SK-N-SH treated with all-trans-retinoic acid at 6 μM for 48 hours (cell line): ENCODE measurements around the gene RHBDL3.

Experiments
- ATAC-seq: fragments of 200-7000 bp; cut with Tn5 transposase; 3 replicates; pipeline ENCODE4 v1.9.1; 2020; ENCODE audit warnings: mild to moderate bottlenecking, moderate library complexity
- ARNTL ChIP-seq: fragments of 450-650 bp; formaldehyde crosslinking; IDR thresholded peaks from 2 replicates; pipeline ENCODE4 v1.5.0; 2020; ENCODE audit warnings: low read depth, mild to moderate bottlenecking, moderate library complexity, borderline replicate concordance
- BACH2 ChIP-seq: fragments of 250-450 bp; sonication (Bioruptor Pico); IDR thresholded peaks from 2 replicates; pipeline ENCODE4 v1.9.0; 2021; ENCODE audit warnings: mild to moderate bottlenecking, borderline replicate concordance
- CREB5 ChIP-seq: fragments of 250-450 bp; sonication (Bioruptor Pico); IDR thresholded peaks from 2 replicates; pipeline ENCODE4 v1.5.1; 2020; ENCODE audit warnings: low read depth, mild to moderate bottlenecking, moderate library complexity
- CSDC2 ChIP-seq: fragments of 250-450 bp; sonication (Bioruptor Pico); IDR thresholded peaks from 2 replicates; pipeline ENCODE4 v1.5.0; 2020; ENCODE audit warnings: mild to moderate bottlenecking, moderate library complexity
- CSRNP3 ChIP-seq: fragments of 250-450 bp; sonication (Bioruptor Pico); IDR thresholded peaks from 2 replicates; pipeline ENCODE4 v1.5.1; 2021; ENCODE audit warnings: mild to moderate bottlenecking, moderate library complexity
- ESRRG ChIP-seq: fragments of 250-450 bp; sonication (Bioruptor Pico); IDR thresholded peaks from 2 replicates; pipeline ENCODE4 v1.6.1; 2021; ENCODE audit warnings: mild to moderate bottlenecking
- OSR1 ChIP-seq: fragments of 250-450 bp; sonication (Bioruptor Pico); IDR thresholded peaks from 2 replicates; pipeline ENCODE4 v1.8.0; 2022; ENCODE audit warnings: moderate library complexity, mild to moderate bottlenecking, inconsistent platforms
- PATZ1 ChIP-seq: fragments of 250-450 bp; sonication (Bioruptor Pico); IDR thresholded peaks from 2 replicates; pipeline ENCODE4 v1.8.0; 2020; ENCODE audit warnings: mild to moderate bottlenecking, moderate library complexity, borderline replicate concordance
- POU6F1 ChIP-seq: fragments of 250-450 bp; sonication (Bioruptor Pico); IDR thresholded peaks from 2 replicates; pipeline ENCODE4 v1.8.0; 2021; ENCODE audit warnings: low read depth, mild to moderate bottlenecking, moderate library complexity, borderline replicate concordance
- PPARA ChIP-seq: fragments of 250-450 bp; sonication (Bioruptor Pico); IDR thresholded peaks from 2 replicates; pipeline ENCODE4 v1.5.0; 2020; ENCODE audit warnings: mild to moderate bottlenecking, borderline replicate concordance
- RARB ChIP-seq: fragments of 250-450 bp; sonication (Bioruptor Pico); IDR thresholded peaks from 2 replicates; pipeline ENCODE4 v1.8.0; 2021; ENCODE audit warnings: mild to moderate bottlenecking, moderate library complexity
- SNAI2 ChIP-seq: fragments of 250-450 bp; sonication (Bioruptor Pico); IDR thresholded peaks from 2 replicates; pipeline ENCODE4 v1.5.0; 2020; ENCODE audit warnings: mild to moderate bottlenecking, moderate library complexity
- TCF4 ChIP-seq: fragments of 250-450 bp; sonication (Bioruptor Pico); IDR thresholded peaks from 2 replicates; pipeline ENCODE4 v1.8.0; 2021; ENCODE audit warnings: mild to moderate bottlenecking, moderate library complexity, borderline replicate concordance
- TOX ChIP-seq: fragments of 250-450 bp; sonication (Bioruptor Pico); IDR thresholded peaks from 2 replicates; pipeline ENCODE4 v1.8.0; 2021; ENCODE audit warnings: mild to moderate bottlenecking, moderate library complexity, borderline replicate concordance
- ZFP30 ChIP-seq: fragments of 450-650 bp; formaldehyde crosslinking; IDR thresholded peaks from 2 replicates; pipeline ENCODE4 v1.5.0; 2022; ENCODE audit warnings: mild to moderate bottlenecking, moderate library complexity
- ZNF70 ChIP-seq: fragments of 450-650 bp; formaldehyde crosslinking; IDR thresholded peaks from 2 replicates; pipeline ENCODE4 v1.5.0; 2020; ENCODE audit warnings: mild to moderate bottlenecking, moderate library complexity
- ZNF8 ChIP-seq: fragments of 450-650 bp; formaldehyde crosslinking; IDR thresholded peaks from 2 replicates; pipeline ENCODE4 v1.5.0; 2020; ENCODE audit warnings: mild to moderate bottlenecking, moderate library complexity

Gene RHBDL3

GRCh38 chr17:32361270-32361669 lies 95.6 kb downstream of the RHBDL3 start:
- no peak for TF ChIP-seq TOX (CRISPR knock-in tag)
- TF ChIP-seq PPARA (CRISPR knock-in tag): no peak
- no peak for TF ChIP-seq POU6F1 (CRISPR knock-in tag)
- no peak for TF ChIP-seq ARNTL (CRISPR knock-in tag)
- TF ChIP-seq SNAI2 (CRISPR knock-in tag): no peak
- TF ChIP-seq ESRRG (CRISPR knock-in tag): no peak
- no peak for TF ChIP-seq CSRNP3 (CRISPR knock-in tag)
- TF ChIP-seq ZNF70 (CRISPR knock-in tag): no peak
- no peak for TF ChIP-seq CREB5 (CRISPR knock-in tag)
- no peak for TF ChIP-seq TCF4 (CRISPR knock-in tag)
- no peak for ATAC-seq

- no peak for TF ChIP-seq POU6F1 (CRISPR knock-in tag)
- no peak for TF ChIP-seq PATZ1 (CRISPR knock-in tag)
- TF ChIP-seq BACH2: no peak
- no peak for TF ChIP-seq ZNF8 (CRISPR knock-in tag)
- TF ChIP-seq RARB (CRISPR knock-in tag): no peak
- TF ChIP-seq OSR1 (CRISPR knock-in tag): no peak
- TF ChIP-seq CSDC2 (CRISPR knock-in tag): no peak
- TF ChIP-seq ZFP30 (CRISPR knock-in tag): no peak
- TF ChIP-seq, all 23 proteins: peak for 0
- ATAC-seq: no peak
These were observed 104.8 kb downstream of the RHBDL3 start for GRCh38 chr17:32370426-32370825.
